ENCODE data around the gene DNAI2.

DNAI2 gene

DNA sequence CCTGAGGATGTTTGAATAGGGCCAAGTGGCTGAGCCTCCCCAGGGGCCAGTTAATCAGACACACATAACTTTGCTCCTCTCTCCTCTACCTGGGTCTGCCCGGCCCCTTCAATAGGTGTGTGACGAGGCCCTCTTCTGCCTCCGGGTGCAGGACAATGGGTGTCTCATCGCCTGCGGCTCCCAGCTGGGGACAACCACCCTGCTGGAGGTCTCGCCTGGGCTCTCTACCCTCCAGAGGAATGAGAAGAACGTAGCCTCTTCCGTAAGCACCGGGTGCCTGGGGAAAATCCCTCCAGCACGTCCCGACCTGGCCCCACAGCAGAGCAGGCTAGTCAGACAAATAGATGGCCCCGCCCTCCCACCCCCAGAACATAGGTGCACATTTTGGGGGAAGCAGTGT lies 35.9 kb downstream of the DNAI2 start:
- Histone ChIP-seq H3K4me1 (ENCODE audit: insufficient read depth, low read length, severe bottlenecking) (no peaks in the 10 kb centered on the region), H3K4me2 (ENCODE audit: low read length) (no peak overlapping the region), H3K9me2 (ENCODE audit: low read depth, low read length) (no peaks in the 10 kb centered on the region), H3K79me2 (ENCODE audit: insufficient read depth, low read length) (no peaks in the 10 kb centered on the region), H2AFZ (ENCODE audit: low read length) (no peak overlapping the region), H4K20me1 (ENCODE audit: insufficient read depth, low read length) (no peaks in the 10 kb centered on the region), H3F3A (ENCODE audit: insufficient read depth, low read length) (no peaks in the 10 kb centered on the region), H3K36me3 (ENCODE audit: insufficient read depth, low read length) (no peaks in the 10 kb centered on the region), H3K9ac (ENCODE audit: low read length) (no peak overlapping the region), H3K4me3 (ENCODE audit: low read depth, low read length, poor library complexity, severe bottlenecking) (no peak overlapping the region), H3K27me3 (ENCODE audit: insufficient read depth, low read length) (0 out of 2 replicates have a peak, but pooled peaks cover 4% of the 10 kb centered on the region), H3K27ac (ENCODE audit: low read depth, low read length, poor library complexity, severe bottlenecking) (no peak overlapping the region), H3K9me3 (ENCODE audit: low read length) (no peaks in the 10 kb centered on the region)
- TF ChIP-seq, protein P1, sequence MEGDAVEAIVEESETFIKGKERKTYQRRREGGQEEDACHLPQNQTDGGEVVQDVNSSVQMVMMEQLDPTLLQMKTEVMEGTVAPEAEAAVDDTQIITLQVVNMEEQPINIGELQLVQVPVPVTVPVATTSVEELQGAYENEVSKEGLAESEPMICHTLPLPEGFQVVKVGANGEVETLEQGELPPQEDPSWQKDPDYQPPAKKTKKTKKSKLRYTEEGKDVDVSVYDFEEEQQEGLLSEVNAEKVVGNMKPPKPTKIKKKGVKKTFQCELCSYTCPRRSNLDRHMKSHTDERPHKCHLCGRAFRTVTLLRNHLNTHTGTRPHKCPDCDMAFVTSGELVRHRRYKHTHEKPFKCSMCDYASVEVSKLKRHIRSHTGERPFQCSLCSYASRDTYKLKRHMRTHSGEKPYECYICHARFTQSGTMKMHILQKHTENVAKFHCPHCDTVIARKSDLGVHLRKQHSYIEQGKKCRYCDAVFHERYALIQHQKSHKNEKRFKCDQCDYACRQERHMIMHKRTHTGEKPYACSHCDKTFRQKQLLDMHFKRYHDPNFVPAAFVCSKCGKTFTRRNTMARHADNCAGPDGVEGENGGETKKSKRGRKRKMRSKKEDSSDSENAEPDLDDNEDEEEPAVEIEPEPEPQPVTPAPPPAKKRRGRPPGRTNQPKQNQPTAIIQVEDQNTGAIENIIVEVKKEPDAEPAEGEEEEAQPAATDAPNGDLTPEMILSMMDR (IDR thresholded peaks at IDR 0.05; ENCODE audit: low read length), result no peak
- TF ChIP-seq EZH2 (IDR thresholded peaks at IDR 0.05; ENCODE audit: borderline replicate concordance, low read length), result no peak

DNA sequence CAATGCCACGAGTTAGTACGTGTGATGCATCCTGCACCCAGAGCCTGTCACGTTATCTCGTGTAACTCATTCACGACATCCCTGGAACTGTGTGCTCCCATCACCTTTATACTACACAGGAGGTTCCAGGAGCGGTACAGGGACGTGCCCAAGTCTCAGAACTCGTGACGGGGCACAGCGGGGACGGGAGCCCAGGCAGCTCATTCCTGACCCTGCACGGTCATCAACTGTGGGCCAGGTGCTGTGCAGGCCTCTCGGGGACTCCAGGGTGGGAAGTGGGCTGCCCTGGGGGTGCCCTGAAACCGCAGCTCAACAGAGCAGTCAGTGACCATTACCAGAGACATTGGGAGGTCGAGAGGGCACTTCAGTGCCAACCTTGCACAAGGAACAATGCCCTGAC lies 40.8 kb downstream of the DNAI2 start:
- H3K27ac ChIP-seq (ENCODE audit: low read depth, low read length, poor library complexity, severe bottlenecking), result no peak overlapping the region
- no peak overlapping the region for H3K4me3 ChIP-seq (ENCODE audit: low read depth, low read length, poor library complexity, severe bottlenecking)
- no peak overlapping the region for H3K4me2 ChIP-seq (ENCODE audit: low read length)
- no peak for TF ChIP-seq EZH2 (IDR thresholded peaks at IDR 0.05; ENCODE audit: borderline replicate concordance, low read length)
- TF ChIP-seq, protein P1 (IDR thresholded peaks at IDR 0.05; ENCODE audit: low read length), result no peak
- H3K4me1 ChIP-seq (ENCODE audit: insufficient read depth, low read length, severe bottlenecking), result no peaks in the 10 kb centered on the region
- no peaks in the 10 kb centered on the region for H3K9me2 ChIP-seq (ENCODE audit: low read depth, low read length)
- no peaks in the 10 kb centered on the region for H3F3A ChIP-seq (ENCODE audit: insufficient read depth, low read length)
- no peaks in the 10 kb centered on the region for H3K79me2 ChIP-seq (ENCODE audit: insufficient read depth, low read length)
- no peak overlapping the region for H2AFZ ChIP-seq (ENCODE audit: low read length)
- H3K27me3 ChIP-seq (ENCODE audit: insufficient read depth, low read length), result 0 out of 2 replicates have a peak, but pooled peaks cover 11% of the 10 kb centered on the region
- H3K9me3 ChIP-seq (ENCODE audit: low read length), result no peaks in the 10 kb centered on the region
- H4K20me1 ChIP-seq (ENCODE audit: insufficient read depth, low read length), result no peaks in the 10 kb centered on the region
- no peaks in the 10 kb centered on the region for H3K36me3 ChIP-seq (ENCODE audit: insufficient read depth, low read length)
- H3K9ac ChIP-seq (ENCODE audit: low read length), result no peak overlapping the region

DNA sequence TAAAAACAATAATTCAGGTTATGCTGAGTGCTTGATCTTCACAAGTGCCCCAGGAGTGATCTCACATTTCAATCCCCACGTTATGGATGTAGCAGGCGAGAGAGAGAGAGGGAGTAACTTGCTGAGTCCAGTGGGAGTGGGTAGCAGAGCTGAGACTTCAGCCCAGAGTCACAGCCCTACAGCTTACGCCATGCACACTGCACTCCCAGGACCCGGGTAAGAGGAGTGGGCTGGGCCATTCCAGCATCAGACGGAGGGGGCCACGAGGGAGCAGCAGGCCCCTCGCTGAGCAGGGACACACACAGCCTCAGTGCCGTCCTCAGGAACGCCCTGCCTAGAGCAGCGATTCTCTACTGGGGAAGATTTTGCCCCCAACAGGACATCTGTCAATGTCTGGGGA lies 42.2 kb downstream of the DNAI2 start:
- Histone ChIP-seq H3K4me3 (ENCODE audit: low read depth, low read length, poor library complexity, severe bottlenecking) (no peak overlapping the region), H3K4me2 (ENCODE audit: low read length) (no peak overlapping the region), H3K9me2 (ENCODE audit: low read depth, low read length) (no peaks in the 10 kb centered on the region), H3K36me3 (ENCODE audit: insufficient read depth, low read length) (no peaks in the 10 kb centered on the region), H3K9me3 (ENCODE audit: low read length) (no peaks in the 10 kb centered on the region), H2AFZ (ENCODE audit: low read length) (no peak overlapping the region), H3K4me1 (ENCODE audit: insufficient read depth, low read length, severe bottlenecking) (no peaks in the 10 kb centered on the region), H3K27ac (ENCODE audit: low read depth, low read length, poor library complexity, severe bottlenecking) (no peak overlapping the region), H3F3A (ENCODE audit: insufficient read depth, low read length) (no peaks in the 10 kb centered on the region), H4K20me1 (ENCODE audit: insufficient read depth, low read length) (no peaks in the 10 kb centered on the region), H3K27me3 (ENCODE audit: insufficient read depth, low read length) (peaks cover 13% of the 10 kb centered on the region; the same call in 1 of the 2 replicates), H3K79me2 (ENCODE audit: insufficient read depth, low read length) (no peaks in the 10 kb centered on the region), H3K9ac (ENCODE audit: low read length) (no peak overlapping the region)
- TF ChIP-seq, protein P1 (IDR thresholded peaks at IDR 0.05; ENCODE audit: low read length), result no peak
- TF ChIP-seq EZH2 (IDR thresholded peaks at IDR 0.05; ENCODE audit: borderline replicate concordance, low read length), result no peak
